GM18861 (cell line): Measurements from ENCODE around the gene EDN1.
A peak's percentile ranks its signal among the peaks of the same experiment; 100 is the strongest.

ENCODE experiments used
- ATAC-seq: cut with Tn5 transposase; IDR thresholded peaks from one replicate; pipeline ENCODE4 v1.9.1; 2021; ENCODE audit not compliant: unreplicated experiment

The EDN1 gene

DNA sequence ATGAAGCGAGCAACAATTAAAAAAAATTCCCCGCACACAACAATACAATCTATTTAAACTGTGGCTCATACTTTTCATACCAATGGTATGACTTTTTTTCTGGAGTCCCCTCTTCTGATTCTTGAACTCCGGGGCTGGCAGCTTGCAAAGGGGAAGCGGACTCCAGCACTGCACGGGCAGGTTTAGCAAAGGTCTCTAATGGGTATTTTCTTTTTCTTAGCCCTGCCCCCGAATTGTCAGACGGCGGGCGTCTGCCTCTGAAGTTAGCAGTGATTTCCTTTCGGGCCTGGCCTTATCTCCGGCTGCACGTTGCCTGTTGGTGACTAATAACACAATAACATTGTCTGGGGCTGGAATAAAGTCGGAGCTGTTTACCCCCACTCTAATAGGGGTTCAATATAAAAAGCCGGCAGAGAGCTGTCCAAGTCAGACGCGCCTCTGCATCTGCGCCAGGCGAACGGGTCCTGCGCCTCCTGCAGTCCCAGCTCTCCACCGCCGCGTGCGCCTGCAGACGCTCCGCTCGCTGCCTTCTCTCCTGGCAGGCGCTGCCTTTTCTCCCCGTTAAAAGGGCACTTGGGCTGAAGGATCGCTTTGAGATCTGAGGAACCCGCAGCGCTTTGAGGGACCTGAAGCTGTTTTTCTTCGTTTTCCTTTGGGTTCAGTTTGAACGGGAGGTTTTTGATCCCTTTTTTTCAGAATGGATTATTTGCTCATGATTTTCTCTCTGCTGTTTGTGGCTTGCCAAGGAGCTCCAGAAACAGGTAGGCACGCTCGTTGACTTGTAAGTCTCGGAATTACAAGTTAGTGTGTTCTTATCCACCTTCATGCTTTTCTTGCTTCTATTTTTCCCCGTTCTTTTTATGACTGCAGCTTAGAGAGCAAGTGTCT, at the start of gene EDN1:
TSS of gene EDN1 (plus strand) at position 429 of the 888 bp plus-strand sequence. CDS start at position 698, 269 bp downstream.
- ATAC-seq = peak; percentile 59

DNA sequence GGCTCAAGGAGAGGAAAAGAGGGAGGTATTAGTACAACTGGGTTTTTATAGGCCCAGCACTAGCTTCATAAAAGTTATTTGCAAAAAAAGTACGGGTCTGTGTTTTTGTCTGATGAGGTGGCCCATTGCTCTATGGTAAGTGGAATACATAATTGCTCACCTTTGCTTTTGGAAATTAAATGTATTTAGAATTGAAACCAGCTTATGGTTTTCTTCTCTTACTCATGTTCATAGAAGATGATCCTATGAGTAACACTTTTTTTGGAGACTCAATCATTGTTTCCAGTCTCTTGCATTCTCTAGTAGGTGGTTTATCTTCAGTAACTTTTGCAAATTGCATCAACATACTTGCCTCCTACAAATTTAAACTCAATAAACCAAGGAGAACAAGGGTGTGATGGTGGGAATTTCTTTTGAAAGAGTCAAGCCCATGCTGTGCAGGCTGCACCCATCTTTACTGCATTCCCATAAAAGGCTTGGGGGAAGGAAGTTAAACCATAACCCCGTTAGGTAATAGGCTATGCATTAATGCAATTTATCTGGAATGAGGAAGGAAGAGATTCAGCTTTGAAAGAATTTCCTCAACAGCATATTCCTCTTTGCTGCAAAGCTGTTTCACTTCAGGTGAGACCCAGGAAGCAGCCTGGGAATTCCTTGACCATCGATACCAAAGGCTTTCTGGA, 48.5 kb upstream of the EDN1 start:
- ATAC-seq = no peak

DNA sequence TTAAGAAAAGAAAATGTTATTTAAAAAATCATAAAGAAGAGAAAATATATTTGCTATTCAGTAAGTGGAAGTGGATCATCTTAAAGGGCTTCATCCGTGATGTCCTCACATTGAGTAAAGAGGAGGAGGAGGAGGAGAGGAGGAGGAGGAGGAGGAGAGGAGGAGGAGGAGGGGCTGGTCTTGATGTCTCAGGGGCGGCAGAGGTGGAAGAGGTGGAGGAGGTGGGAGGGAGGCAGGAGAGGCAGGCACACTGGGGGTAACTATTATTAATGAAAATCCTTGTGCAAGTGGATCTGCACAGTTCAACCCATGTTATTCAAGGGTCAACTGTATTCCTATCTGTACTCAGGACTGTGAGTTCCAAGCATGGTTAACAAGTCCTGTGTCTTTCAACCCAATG, 47.0 kb upstream of the EDN1 start:
- no peak for ATAC-seq

DNA sequence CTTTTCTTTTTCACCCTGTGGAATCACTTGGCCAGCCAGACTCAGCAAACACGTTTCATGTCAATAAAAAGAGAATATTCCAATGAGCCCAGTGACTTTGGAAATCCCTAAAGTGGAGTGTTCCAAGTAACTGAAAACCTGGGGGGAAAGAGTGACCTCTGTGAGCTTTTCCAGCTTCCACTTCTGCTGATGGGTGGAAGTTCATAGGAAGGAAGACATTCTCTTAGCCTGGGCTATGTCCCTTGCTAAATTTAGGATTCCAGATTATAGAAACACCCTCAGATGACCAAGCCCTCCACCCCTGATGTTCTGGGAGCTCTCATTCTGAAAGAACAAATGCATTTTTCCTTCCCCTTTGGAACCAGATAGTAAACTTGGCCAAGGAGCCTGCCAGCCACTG, 44.8 kb upstream of the EDN1 start:
- ATAC-seq = no peak

DNA sequence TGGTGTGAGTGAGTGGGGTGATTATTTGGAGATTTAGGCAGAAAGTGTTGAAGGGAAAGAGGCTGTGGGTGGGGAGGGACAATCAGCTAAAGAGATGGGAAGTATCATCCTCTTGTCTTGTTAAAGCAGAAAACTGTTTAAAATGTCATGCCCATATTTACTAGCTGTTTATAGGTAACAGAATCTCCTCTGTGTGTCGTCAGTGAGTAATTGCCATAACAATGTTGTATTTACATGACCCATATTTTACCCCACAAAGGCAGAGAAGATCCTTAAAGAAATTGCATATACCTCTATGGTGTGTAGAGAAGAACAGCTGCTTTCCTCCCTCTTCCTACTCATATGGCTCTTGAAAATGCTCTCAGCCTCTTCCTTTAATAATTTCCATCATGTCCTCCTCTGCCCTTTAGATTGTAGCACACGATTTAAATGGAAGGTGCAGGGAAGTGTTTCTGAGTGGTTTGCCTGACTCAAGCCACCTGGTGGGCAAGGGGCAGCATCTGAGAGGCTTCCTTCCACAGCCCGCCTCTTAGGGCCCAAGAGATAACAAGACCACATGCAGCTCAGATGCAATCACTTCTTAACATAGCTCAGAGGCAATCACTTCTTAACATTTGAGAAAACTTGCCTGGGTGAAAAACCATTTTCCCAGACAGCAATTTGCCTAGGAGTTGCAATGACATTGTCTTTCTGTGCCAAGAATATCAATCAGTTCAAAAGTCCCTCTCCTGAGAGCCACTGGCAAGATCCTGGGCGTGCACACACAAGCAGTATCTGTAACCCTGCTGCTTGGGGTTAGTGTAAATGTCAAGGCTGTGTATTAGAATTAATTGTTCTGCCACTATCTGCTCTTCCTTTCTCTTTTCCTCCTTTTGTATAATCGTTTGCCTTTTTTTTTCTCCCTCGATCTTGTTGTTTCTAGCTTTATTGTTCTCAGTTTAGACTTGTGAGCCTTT, 44.1 kb upstream of the EDN1 start:
- no peak for ATAC-seq

DNA sequence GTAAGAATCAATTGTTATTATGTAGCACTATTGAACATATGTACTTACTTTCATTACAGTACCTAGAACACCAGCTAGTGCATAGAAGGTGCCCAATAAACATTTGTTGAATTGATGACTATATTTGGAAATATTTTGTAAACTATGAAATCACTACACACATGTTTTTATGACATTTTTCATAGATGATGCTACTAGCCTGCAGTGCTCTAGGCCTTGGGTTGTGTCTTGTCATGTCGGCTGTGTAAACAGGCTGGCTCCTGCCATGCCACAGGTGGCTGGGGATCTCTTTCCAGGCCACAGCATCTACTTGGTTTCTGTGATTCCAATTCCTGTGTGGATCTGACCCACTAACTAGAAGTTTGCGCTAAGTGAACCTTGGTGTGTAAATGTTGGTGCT, 43.3 kb upstream of the EDN1 start:
- ATAC-seq = no peak

DNA sequence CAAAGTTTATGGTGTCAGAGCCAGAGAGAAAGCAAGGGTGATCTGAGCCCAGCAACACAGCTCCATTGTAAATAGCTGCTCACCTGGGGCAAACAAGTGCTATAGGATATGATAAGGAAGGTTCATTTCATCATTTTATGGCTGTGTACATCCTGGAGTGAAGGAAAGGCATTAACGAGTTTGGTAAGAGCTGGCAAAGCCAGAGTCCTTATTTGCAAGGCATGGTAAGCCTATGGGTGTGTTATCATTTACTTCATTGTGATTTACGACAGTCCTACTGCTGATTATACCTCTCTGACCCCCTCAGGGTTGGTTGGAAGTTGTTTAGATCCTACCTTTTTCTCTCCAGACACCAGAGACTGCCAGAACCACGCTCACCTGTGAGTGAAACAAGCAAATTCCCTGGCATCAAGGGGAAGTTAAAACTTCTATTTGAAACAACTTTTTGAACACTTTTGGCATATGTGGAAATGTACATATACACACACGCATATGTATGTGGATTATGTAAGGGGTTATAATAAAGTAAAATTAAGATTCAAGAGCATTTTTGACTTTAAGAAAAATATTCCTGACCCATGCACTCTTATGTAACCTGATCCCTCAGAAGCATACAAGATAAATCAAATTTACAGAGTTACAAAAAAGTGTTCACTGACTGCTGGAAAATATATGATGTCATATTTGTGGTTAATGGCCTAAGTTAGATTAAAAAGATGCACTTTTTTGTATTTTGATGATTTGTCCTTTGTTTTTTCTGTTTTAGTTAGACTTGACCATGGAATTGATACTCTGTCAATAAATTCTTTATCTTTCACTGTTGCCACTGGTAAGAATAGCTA, 40.4 kb upstream of the EDN1 start:
- no peak for ATAC-seq

DNA sequence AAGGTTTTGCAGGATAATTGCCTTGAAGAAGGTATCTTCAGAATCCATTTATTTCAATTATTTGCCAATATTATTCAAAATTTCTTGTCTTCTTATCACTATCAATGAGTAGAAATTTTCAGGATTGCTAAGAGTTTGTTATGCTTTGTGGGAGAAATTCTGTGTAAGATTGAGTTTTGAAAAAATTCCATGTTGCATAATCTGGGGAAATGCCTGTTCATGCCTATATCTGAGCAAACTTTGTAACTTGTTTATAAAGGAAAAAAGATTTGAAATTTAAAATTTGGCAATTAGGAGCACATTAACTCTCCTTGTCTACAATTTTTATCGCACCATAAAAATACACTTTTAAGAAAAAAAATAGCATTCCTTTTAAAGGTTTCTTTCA, 39.8 kb upstream of the EDN1 start:
- no peak for ATAC-seq

DNA sequence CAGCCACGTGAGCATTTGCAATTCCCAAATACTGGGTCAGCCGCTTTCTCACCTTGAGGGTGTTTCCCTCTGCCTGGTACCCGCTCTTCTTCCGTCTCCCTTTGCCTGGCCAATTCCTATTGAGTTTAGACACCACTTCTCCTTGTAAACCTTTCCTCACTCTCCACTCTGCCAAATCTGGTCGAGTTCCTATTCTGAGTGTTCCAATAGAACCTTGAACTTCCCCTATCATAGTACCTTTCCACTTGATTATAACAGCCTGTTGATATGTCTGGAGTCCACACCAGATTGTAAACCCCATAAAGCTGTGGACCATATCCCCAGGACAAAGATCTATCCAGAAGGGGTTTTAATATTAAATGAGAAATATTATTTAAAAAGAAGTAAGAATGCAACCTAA, 36.0 kb upstream of the EDN1 start:
- ATAC-seq = no peak

DNA sequence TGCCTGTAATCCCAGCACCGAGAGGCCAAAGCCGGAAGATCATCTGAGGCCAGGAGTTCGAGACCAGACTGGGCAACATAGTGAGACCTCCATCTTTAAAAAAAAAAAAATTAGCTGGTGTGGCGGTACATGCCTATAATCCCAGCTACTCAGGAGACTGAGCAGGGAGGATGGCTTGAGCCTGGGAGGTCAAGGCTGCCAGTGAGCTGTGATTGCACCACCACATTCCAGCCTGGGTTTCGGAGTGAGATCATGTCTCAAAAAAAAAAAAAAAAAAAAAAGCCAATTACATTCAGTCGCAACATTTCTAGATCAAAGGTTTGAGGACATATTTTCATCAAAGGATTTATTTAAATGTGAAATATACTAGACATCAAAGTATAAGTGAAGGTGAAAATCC, 32.0 kb upstream of the EDN1 start:
- ATAC-seq = no peak

DNA sequence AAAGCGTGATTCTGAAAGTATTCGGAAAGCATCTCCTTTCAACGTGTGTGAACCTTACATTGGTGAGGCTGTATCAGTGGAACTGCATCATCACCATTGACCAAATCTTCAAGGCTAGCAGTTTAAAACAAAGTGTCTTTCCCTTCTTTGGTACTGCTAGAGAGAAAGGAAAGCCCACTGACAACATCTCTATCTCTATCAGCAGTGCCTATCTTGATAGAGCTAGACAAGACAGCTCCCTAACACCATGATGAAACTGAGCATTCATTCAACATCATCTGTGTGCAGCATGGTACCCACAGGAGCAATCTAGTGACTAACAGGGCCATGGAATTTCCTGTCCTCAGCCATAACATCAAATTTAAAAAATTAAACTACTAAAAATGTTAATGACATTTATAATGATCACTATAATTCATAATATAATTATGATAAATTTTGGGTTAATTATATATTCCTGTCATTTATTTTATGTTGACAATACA, 31.5 kb upstream of the EDN1 start:
- no peak for ATAC-seq

DNA sequence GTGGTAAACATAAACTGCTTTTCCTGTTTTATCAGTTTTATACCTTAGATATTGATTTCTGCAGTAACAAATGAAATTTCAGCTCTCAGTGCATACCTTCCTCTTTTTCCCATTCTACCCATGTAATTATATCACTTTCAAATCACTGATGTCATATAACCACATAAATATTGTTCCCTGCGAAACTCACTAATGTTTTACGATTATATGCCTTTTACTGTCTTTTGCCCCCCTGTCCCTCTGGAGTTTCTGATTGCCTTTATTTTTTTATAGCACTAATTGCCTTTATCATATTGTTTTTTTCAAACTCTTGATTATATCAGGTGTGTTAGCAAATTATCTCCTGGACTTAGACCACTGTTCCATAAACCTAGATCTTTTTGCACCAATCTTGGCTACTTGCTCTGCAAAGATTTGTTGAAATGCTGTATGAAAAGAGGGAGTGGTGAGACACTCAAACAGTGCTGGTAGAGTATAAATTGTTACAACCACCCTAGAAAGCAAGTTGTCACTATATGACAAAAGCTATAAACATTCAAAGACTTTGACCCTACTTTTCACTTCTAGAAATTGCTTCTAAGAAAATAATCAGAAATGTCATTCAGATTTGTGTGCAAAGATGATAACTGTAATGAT, 29.6 kb upstream of the EDN1 start:
- no peak for ATAC-seq

DNA sequence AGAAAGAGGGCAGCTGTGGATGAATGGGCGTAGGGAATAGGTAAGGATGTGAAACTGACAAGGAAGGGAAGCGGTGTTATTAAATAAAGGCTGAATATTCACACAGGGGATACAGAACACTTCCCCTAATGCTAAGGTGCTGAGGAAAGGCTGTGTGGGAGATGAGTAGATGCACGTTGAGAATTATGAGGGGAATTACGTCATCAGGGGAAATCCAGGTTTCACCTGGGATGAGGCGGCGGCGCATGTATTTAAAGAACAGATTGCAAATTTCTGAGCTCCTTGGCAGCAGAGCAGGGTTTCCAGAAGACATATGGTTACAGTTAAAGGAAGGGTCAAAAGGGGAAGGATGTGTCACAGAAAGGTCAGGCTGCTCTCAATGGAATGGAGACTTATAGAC, 28.7 kb upstream of the EDN1 start:
- no peak for ATAC-seq

DNA sequence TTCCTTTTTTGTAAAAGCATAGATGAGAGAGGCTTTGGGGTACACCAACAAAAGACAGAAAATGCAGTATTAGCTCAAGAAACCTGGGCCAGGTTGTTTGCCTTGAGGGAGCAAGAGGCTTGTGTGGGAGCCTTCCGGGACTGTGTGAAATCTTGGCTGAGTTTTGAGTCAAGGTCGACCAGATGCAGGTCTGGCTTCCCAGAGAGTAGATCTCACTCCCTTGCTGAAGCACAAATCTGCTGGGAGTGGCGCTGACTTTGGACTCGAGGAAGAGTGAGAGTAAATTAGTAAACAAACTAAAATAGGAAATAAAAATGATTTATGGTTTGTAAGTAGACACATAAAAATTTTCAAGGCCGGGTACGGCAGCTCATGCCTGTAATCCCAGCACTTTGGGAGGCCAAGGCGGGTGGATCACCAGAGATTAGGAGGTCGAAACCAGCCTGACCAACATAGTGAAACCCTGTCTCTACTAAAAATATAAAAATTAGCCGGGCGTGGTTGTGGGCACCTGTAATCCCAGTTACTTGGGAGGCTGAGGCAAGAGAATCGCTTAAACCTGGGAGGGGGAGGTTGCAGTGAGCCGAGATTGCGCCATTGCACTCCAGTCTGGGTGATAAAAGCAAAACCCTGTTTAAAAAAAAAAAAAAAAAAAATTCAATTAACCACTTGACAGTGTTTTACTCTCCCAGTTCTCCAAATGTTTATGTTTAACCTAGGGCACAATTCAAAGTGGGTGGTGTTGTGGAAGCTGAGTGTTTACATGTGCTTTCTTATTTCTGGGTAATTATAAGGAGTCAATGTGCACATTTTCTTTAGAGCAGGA, 27.7 kb upstream of the EDN1 start:
- no peak for ATAC-seq

DNA sequence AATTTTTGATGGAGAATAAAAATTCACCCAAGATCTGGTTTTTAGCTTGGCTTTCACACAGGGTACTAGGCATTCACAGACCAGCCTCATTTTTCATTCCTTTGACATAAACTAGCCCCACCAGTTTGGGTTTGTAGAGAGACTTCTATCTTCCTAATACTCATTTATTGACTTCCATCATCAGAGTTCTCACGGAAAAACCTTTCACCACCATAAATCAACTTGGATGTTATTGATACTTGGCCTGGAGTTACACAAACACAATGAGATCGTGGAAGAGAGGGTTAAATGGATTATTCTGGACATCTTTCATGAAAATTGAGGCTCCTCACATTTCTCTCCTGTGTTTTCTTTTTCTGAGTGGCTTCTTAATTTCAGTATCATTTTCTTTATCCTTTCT, 26.8 kb upstream of the EDN1 start:
- no peak for ATAC-seq

DNA sequence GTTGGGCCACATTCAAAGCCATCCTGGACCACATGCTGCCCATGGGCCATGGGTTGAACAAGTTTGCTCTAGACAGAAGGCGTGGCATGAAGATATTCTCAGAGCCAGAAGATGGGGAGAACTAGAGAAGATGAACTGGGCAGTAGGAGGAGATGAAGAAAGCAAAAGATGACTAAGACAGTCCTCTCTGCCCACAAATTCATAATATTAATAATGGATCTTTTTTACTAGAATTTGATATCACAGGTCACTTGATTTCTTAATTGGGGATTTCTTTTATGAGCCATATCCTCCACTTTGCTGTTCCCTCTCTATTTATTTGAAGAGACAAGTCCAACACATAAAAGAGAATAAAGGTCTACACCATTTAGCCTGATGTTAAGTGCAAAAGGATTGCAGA, 25.5 kb upstream of the EDN1 start:
- ATAC-seq = no peak

DNA sequence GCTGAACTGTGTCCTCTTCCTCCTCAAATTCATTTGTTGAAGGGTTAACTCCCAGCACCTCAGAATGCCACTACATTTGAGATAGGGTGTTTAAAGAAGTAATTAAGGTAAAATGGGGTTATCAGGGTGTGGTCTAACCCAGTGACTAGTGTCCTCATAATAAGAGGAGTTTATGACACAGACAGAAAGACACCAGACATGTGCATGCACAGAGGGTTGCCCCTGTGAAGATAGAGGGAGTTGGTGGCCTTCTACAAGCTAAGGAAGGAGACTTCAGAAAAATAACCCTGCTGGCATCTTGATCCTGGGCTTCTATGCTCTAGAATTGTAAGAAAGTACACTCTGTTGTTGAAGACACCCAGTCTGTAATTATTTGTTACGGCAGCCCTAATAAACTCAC, 24.9 kb upstream of the EDN1 start:
- ATAC-seq = no peak

DNA sequence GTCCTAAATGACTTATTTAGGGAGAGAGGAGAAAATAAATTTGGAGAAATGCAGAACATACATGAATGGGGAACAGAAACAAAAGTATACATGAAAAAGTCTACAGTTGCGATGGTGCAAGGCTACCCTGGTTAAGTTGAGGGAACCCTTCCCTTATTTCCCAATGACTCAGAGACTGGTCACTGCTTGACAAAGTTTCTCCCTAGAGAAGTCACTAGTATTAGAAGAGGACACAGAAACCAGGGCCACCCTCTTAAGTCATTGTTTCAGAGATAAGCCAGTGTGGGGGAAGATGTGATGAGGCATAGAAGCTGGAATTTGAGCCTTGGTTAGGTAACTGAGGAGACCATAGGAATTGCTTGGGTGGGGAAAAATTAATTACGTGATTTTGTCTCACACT, 24.4 kb upstream of the EDN1 start:
- no peak for ATAC-seq

DNA sequence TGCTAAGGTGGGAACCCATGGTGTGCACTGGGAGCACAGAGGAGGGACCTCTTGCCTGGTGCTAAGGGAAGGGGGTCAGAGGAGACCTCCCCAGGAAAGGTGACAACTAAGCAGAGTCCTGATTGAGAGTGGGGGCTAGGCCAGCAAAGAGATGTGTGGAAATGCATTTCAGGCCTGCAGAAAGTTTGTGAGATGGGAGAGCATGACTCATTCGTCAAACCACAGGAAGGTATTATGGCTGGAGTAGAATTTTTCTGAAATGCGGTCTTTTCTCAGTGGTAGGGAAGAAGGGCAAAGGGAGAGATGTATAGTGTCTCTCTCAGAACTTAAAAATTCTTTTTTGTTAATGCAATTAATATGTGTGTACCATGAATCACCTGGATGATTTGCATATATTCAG, 23.6 kb upstream of the EDN1 start:
- no peak for ATAC-seq
